ENCODE results near the gene TMEM232.

The TMEM232 gene

DNA sequence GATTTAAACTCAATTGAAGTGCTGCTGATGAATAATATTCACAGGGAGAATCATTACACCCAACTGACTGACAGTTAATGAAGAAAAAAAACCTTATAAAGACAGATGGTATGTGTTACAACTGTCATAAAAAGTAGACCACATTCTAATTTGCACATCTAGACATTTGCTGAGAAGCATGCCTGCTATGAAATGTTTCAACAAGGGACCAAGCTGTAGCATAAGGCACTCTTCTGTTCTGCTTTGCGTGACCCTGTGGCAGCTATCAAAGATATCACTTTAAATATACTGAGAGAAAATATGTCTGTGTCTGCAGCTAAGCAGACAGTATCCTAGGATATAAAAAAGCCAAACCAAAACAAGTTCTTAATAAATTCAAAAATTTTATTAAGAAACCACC lies 153.7 kb downstream of the TMEM232 start:
- TF ChIP-seq, protein P1, sequence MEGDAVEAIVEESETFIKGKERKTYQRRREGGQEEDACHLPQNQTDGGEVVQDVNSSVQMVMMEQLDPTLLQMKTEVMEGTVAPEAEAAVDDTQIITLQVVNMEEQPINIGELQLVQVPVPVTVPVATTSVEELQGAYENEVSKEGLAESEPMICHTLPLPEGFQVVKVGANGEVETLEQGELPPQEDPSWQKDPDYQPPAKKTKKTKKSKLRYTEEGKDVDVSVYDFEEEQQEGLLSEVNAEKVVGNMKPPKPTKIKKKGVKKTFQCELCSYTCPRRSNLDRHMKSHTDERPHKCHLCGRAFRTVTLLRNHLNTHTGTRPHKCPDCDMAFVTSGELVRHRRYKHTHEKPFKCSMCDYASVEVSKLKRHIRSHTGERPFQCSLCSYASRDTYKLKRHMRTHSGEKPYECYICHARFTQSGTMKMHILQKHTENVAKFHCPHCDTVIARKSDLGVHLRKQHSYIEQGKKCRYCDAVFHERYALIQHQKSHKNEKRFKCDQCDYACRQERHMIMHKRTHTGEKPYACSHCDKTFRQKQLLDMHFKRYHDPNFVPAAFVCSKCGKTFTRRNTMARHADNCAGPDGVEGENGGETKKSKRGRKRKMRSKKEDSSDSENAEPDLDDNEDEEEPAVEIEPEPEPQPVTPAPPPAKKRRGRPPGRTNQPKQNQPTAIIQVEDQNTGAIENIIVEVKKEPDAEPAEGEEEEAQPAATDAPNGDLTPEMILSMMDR (IDR thresholded peaks at IDR 0.05; ENCODE audit: borderline replicate concordance, control extremely low read depth, extremely low read depth, insufficient read depth, missing control alignments), result no peak
- in situ Hi-C loops (cut with MboI; ENCODE audit: low sequenced_read_pairs, unreplicated experiment), result no loop called here
- DNase-seq (ENCODE audit: low spot score), result no peak

DNA sequence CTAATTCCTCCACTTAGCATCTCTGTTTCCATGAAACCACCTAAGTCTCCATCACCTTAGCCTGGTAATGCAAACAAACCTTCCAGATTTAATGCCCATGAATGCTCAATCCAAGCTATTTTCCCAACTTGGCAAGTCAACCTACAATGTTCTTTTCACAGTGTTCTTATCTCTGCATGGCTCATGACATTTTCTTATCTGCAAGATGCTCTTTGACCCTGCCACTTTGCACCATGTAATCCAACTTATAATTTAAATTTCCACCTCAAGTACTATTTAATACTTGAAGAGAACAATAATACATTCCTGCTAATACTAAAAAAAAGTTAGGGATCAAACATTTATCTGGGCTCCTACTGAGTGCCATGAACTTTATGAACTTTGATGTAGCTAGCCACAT lies 164.3 kb downstream of the TMEM232 start:
- TF ChIP-seq, protein P1 (IDR thresholded peaks at IDR 0.05; ENCODE audit: borderline replicate concordance, control extremely low read depth, extremely low read depth, insufficient read depth, missing control alignments), result no peak
- DNase-seq (ENCODE audit: low spot score), result no peak
- in situ Hi-C loops (cut with MboI; ENCODE audit: low sequenced_read_pairs, unreplicated experiment), result no loop called here

DNA sequence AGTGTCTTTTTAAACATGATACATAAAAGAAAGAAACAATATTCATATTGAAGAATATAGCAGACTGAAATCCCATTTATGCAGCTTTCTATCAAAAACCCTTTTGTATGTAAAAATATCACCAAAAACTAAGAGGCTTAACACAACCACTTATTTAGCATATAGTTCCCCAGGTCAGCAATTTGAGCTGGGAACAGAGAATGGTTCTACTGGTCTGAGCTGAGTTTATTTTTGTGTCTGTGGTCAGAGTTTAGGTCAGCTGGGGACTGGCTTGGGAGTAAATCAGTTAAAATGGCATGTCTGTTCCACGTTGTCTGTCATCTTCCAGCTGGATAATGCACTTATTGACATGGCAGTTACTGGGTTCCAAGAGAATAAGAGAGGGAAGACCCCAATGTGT lies 165.0 kb downstream of the TMEM232 start:
- in situ Hi-C loops (cut with MboI; ENCODE audit: low sequenced_read_pairs, unreplicated experiment), result no loop called here
- DNase-seq (ENCODE audit: low spot score), result no peak
- TF ChIP-seq, protein P1 (IDR thresholded peaks at IDR 0.05; ENCODE audit: borderline replicate concordance, control extremely low read depth, extremely low read depth, insufficient read depth, missing control alignments), result no peak

DNA sequence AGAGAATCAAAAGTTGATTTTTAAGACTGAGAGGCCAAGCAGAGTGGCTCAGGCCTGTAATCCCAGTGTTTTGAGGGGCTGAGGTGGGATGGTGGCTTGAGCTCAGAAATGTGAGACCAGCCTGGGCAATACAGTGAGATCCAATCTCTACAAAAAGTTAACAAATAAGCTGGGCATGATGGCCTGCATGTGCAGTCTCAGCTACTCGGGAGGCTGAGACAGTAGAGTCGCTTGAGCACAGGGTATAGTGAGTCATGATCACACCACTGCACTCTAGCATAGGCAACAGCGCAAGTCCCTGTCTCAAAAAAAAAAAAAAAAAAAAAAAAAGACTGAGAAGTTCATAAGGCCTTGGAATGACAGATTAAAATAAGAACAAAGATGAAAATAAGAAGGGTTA lies 177.2 kb downstream of the TMEM232 start:
- no peak for DNase-seq (ENCODE audit: low spot score)
- in situ Hi-C loops (cut with MboI; ENCODE audit: low sequenced_read_pairs, unreplicated experiment), result no loop called here
- TF ChIP-seq, protein P1 (IDR thresholded peaks at IDR 0.05; ENCODE audit: borderline replicate concordance, control extremely low read depth, extremely low read depth, insufficient read depth, missing control alignments), result no peak

DNA sequence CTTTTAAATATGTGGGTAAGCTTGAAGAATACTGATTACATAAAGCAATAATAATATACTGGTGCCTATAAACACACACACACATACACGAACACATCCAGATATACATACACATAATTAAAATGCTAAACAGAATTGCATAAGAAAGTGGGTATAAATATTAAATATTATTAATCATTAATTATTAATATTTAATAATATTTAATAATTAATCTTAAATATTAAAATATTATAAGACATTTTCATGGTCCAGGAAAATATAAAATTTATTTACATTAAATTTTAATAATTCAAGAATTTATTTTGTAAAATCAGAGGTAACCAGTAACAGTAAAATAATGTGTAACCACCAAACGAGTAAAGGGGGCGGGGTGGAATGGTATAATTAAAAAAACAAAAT lies 178.3 kb downstream of the TMEM232 start:
- in situ Hi-C loops (cut with MboI; ENCODE audit: low sequenced_read_pairs, unreplicated experiment), result no loop called here
- TF ChIP-seq, protein P1 (IDR thresholded peaks at IDR 0.05; ENCODE audit: borderline replicate concordance, control extremely low read depth, extremely low read depth, insufficient read depth, missing control alignments), result no peak

DNA sequence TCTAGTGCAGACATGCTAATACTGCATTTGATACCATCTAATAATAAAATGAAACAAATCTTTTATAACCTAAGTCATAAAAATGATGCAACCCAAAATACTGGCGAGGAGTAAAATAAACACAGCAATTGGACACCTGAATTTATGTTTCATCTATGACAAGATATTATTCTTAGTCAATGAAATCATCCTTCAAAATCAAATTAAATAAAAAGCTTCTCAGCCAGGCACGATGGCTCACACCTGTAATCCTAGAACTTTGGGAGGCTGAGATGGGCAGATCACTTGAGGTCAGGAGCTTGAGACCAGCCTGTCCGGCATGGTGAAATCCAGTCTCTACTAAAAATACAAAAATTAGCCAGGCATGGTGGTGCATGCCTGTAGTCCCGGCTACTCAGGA lies 179.0 kb downstream of the TMEM232 start:
- no peak for DNase-seq (ENCODE audit: low spot score)
- TF ChIP-seq, protein P1 (IDR thresholded peaks at IDR 0.05; ENCODE audit: borderline replicate concordance, control extremely low read depth, extremely low read depth, insufficient read depth, missing control alignments), result no peak
- in situ Hi-C loops (cut with MboI; ENCODE audit: low sequenced_read_pairs, unreplicated experiment), result no loop called here

More for the DNA sequence above, 178.3 kb downstream of the TMEM232 start:
- DNase-seq (ENCODE audit: low spot score), result no peak

DNA sequence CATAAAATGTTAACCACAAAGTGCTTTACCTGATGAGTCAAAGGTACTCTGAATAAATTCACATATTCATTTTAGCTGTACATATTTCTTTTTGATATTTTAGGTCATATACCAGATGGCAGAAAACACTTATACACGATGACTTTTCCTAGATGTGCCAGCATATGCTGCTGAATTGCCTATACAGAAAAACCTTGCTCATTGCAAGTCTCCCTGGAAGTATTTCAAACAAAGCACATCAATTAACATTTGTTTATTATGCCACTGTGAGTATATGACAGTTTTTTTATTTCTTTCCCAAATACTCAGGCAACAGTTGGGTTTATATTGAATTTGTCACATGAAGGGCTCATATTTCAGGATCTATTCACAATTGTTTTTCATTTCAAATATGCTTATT lies 180.8 kb downstream of the TMEM232 start:
- DNase-seq (ENCODE audit: low spot score), result no peak
- TF ChIP-seq, protein P1 (IDR thresholded peaks at IDR 0.05; ENCODE audit: borderline replicate concordance, control extremely low read depth, extremely low read depth, insufficient read depth, missing control alignments), result no peak
- in situ Hi-C loops (cut with MboI; ENCODE audit: low sequenced_read_pairs, unreplicated experiment), result no loop called here

Data from GM13976 (cell line).